Natural killer cell (primary cell): Measurements from ENCODE around the gene GRM8. TPM values are rescaled to one million over a fixed set of nuclear protein-coding genes. Genes with fewer than 3 reads are reported as not detected.

Experiments used
- ATAC-seq, 3 donors: fragments of 150-1000 bp in 2 of 3; fragments of 200-7000 bp in 1 of 3; cut with Tn5 transposase; 1 replicate in 1 of 3; 2 replicates in 2 of 3; pipeline ENCODE4 v1.10.0; 2021; ENCODE audit warnings: mild to moderate bottlenecking in 2 of 3, moderate library complexity in 2 of 3
- DNase-seq, 2 donors: peaks; one replicate each; pipeline versions ENCODE4 v3.0.0 to v3.0.0-alpha.2; 2013 to 2021; ENCODE audit warnings: mixed read lengths in 1 of 2
- H3K27ac ChIP-seq: one replicate; pipeline ENCODE4 v1.5.1; 2013; ENCODE audit warnings: mild to moderate bottlenecking, low read length
- H3K27me3 ChIP-seq: one replicate; pipeline ENCODE4 v1.6.1; 2013; ENCODE audit warnings: low read length; ENCODE audit not compliant: control insufficient read depth, insufficient read depth
- H3K36me3 ChIP-seq: one replicate; pipeline ENCODE4 v1.6.1; 2013; ENCODE audit warnings: low read length; ENCODE audit not compliant: control insufficient read depth, insufficient read depth
- H3K4me1 ChIP-seq: one replicate; pipeline ENCODE4 v1.6.1; 2013; ENCODE audit warnings: low read length; ENCODE audit not compliant: control insufficient read depth, insufficient read depth
- H3K4me3 ChIP-seq: one replicate; pipeline ENCODE4 v1.5.1; 2013; ENCODE audit warnings: low read length
- H3K9me3 ChIP-seq: one replicate; pipeline ENCODE4 v1.6.1; 2013; ENCODE audit warnings: low read length; ENCODE audit not compliant: control insufficient read depth, insufficient read depth
- H3K27ac Mint-ChIP-seq, 2 donors: one replicate each; pipeline ENCODE4 v1.8.0; 2022; ENCODE audit warnings: mild to moderate bottlenecking in 2 of 2, mixed read lengths in 2 of 2, moderate library complexity in 1 of 2
- H3K27me3 Mint-ChIP-seq, 2 donors: one replicate each; pipeline ENCODE4 v1.8.0; 2022; ENCODE audit warnings: low read depth in 2 of 2, mixed read lengths in 2 of 2
- H3K36me3 Mint-ChIP-seq: one replicate; pipeline ENCODE4 v1.8.0; 2022; ENCODE audit warnings: mixed read lengths
- H3K4me1 Mint-ChIP-seq, 2 donors: one replicate each; pipeline ENCODE4 v1.8.0; 2022; ENCODE audit warnings: mixed read lengths in 2 of 2
- H3K4me3 Mint-ChIP-seq: one replicate; pipeline ENCODE4 v1.8.0; 2022; ENCODE audit warnings: mild to moderate bottlenecking, moderate library complexity, mixed read lengths
- H3K9me3 Mint-ChIP-seq, 2 donors: one replicate each; pipeline ENCODE4 v1.8.0; 2022; ENCODE audit warnings: mixed read lengths in 2 of 2
- CTCF ChIP-seq: fragments of 200-600 bp; IDR thresholded peaks from one replicate; pipeline ENCODE4 v1.8.0; 2022; ENCODE audit warnings: antibody characterized with exemption
- WGBS: methylation state at CpG from one replicate; pipeline ENCODE4 v1.1.7; 2013; ENCODE audit warnings: missing lambda C conversion rate; ENCODE audit not compliant: insufficient coverage; 5-methylcytosine and 5-hydroxymethylcytosine counted together
- intact Hi-C: fragments of 100-400 bp; cut with micrococcal nuclease; formaldehyde crosslinking; loops from one replicate; pipeline ENCODE4 v1.14.2; 2022
- total RNA-seq, 4 donors: library from RNA; stranded (reverse); fragments of 120-200 nt in 1 of 4; gene quantifications; one replicate each; pipeline versions ENCODE4 v1.2.3 to v1.2.4, GENCODE V29; 2013 to 2022

GRM8 gene
- total RNA-seq, 3 donors from 2014 or later (not counting 1 experiment from before 2014, with no cell fraction given) = not detected

GRCh38 chr7:126728967-126729366, 523.8 kb downstream of the GRM8 start:
- no peaks in the 10 kb centered on the region for H3K27me3 ChIP-seq
- no peak overlapping the region for H3K27ac ChIP-seq
- intact Hi-C loops = no loop called here
- H3K27me3 Mint-ChIP-seq = no peaks in the 10 kb centered on the region
- no peaks in the 10 kb centered on the region for H3K36me3 ChIP-seq
- no peaks in the 10 kb centered on the region for H3K4me1 ChIP-seq
- H3K4me1 Mint-ChIP-seq = no peaks in the 10 kb centered on the region
- DNase-seq (no peak), ATAC-seq (no peak)
- H3K4me3 Mint-ChIP-seq = no peak overlapping the region
- TF ChIP-seq CTCF = no peak
- H3K9me3 ChIP-seq = no peaks in the 10 kb centered on the region
- WGBS = 51% methylated on average over 2 of the region's 2 CpGs
- H3K9me3 Mint-ChIP-seq = peaks cover 4 to 5% of the 10 kb centered on the region in 2 donors
- no peak overlapping the region for H3K27ac Mint-ChIP-seq
- H3K36me3 Mint-ChIP-seq = no peaks in the 10 kb centered on the region
- H3K4me3 ChIP-seq = no peak overlapping the region

GRCh38 chr7:126727930-126728391, 524.8 kb downstream of the GRM8 start:
- H3K9me3 ChIP-seq = no peaks in the 10 kb centered on the region
- Mint-ChIP-seq H3K27ac (no peak overlapping the region), H3K27me3 (no peaks in the 10 kb centered on the region), H3K4me1 (no peaks in the 10 kb centered on the region), H3K9me3 (peaks cover 4 to 5% of the 10 kb centered on the region in 2 donors), H3K36me3 (no peaks in the 10 kb centered on the region), H3K4me3 (no peak overlapping the region)
- no peaks in the 10 kb centered on the region for H3K4me1 ChIP-seq
- intact Hi-C loops = no loop called here
- WGBS = 71% methylated on average over 5 of the region's 5 CpGs
- H3K27me3 ChIP-seq = no peaks in the 10 kb centered on the region
- no peak for TF ChIP-seq CTCF
- DNase-seq (no peak), ATAC-seq (no peak)
- H3K4me3 ChIP-seq = no peak overlapping the region
- H3K36me3 ChIP-seq = no peaks in the 10 kb centered on the region
- no peak overlapping the region for H3K27ac ChIP-seq

- H3K36me3 Mint-ChIP-seq = no peaks in the 10 kb centered on the region
- peaks cover 11 to 13% of the 10 kb centered on the region in 2 donors for H3K9me3 Mint-ChIP-seq
- no peaks in the 10 kb centered on the region for H3K36me3 ChIP-seq
- WGBS = 66% methylated on average over 3 of the region's 4 CpGs
- no peaks in the 10 kb centered on the region for H3K27me3 Mint-ChIP-seq
- no peak overlapping the region for H3K4me3 Mint-ChIP-seq
- DNase-seq = no peak
- H3K4me1 Mint-ChIP-seq = no peaks in the 10 kb centered on the region
- no peak for TF ChIP-seq CTCF
- H3K9me3 ChIP-seq = no peaks in the 10 kb centered on the region
- no peak overlapping the region for H3K27ac Mint-ChIP-seq
- no peak overlapping the region for H3K4me3 ChIP-seq
- H3K27me3 ChIP-seq = no peaks in the 10 kb centered on the region
- H3K4me1 ChIP-seq = no peaks in the 10 kb centered on the region
- ATAC-seq = no peak
- intact Hi-C loops = no loop called here
- no peak overlapping the region for H3K27ac ChIP-seq
Observed at GRCh38 chr7:126723966-126724544, 528.7 kb downstream of the GRM8 start.

GRCh38 chr7:126720232-126720631, 532.5 kb downstream of the GRM8 start:
- no peak overlapping the region for H3K4me3 ChIP-seq
- H3K27me3 Mint-ChIP-seq = no peaks in the 10 kb centered on the region
- no peaks in the 10 kb centered on the region for H3K9me3 ChIP-seq
- H3K27ac ChIP-seq = no peak overlapping the region
- peaks cover 14 to 18% of the 10 kb centered on the region in 2 donors for H3K9me3 Mint-ChIP-seq
- H3K27me3 ChIP-seq = no peaks in the 10 kb centered on the region
- no peaks in the 10 kb centered on the region for H3K4me1 ChIP-seq
- no peak for ATAC-seq
- DNase-seq = no peak
- WGBS = 86% methylated on average over 2 of the region's 2 CpGs
- intact Hi-C loops = no loop called here
- TF ChIP-seq CTCF = no peak
- H3K36me3 ChIP-seq = no peaks in the 10 kb centered on the region
- H3K36me3 Mint-ChIP-seq = no peaks in the 10 kb centered on the region
- no peak overlapping the region for H3K4me3 Mint-ChIP-seq
- no peak overlapping the region for H3K27ac Mint-ChIP-seq
- no peaks in the 10 kb centered on the region for H3K4me1 Mint-ChIP-seq
